Measurements from ENCODE around the gene ATRN.
A peak's percentile ranks its signal among the peaks of the same experiment; 100 is the strongest.
"Not testable (repeated sequence)": the region's sequence is repeated elsewhere in the genome, so short reads cannot be mapped to it uniquely, and the experiment has no call there.

ATRN gene

GRCh38 chr20:3470627-3471396, at the start of gene ATRN:
TSS of gene ATRN (plus strand) at chr20:3471018. CDS start at chr20:3471108, 90 bp downstream.
- DNase-seq (ENCODE audit: low read depth): peak; percentile 38

GRCh38 chr20:3421985-3422384, 48.8 kb upstream of the ATRN start:
- DNase-seq (ENCODE audit: low read depth): no peak

- DNase-seq (ENCODE audit: low read depth): no peak
These were observed 47.7 kb upstream of the ATRN start for GRCh38 chr20:3423126-3423525.

GRCh38 chr20:3426766-3427165, 44.1 kb upstream of the ATRN start:
- not testable (repeated sequence) for DNase-seq (ENCODE audit: low read depth)

- DNase-seq (ENCODE audit: low read depth): no peak
These were observed 40.3 kb upstream of the ATRN start for GRCh38 chr20:3430376-3431069.

DNA sequence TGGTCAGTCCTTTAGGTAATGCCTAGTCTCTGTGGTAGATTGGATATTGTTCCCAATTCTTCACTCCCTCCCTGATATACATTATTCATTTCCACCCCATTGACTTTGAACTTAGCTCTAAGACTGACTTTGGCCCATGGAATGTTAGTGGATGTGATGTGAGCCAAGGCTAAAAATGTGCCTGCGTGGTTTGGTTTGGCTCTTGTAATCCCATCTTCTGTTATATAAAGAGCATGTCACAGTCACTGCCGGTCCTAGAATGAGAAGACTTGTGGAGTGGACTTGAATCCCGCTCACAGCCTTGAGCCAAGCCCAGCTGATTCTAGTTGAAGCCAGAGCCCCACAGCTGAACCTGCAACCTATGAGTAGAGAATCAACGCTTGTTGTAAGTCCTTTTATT, 39.7 kb upstream of the ATRN start:
- no peak for DNase-seq (ENCODE audit: low read depth)

- DNase-seq (ENCODE audit: low read depth): no peak
These were observed 38.0 kb upstream of the ATRN start for GRCh38 chr20:3432844-3433243.

DNA sequence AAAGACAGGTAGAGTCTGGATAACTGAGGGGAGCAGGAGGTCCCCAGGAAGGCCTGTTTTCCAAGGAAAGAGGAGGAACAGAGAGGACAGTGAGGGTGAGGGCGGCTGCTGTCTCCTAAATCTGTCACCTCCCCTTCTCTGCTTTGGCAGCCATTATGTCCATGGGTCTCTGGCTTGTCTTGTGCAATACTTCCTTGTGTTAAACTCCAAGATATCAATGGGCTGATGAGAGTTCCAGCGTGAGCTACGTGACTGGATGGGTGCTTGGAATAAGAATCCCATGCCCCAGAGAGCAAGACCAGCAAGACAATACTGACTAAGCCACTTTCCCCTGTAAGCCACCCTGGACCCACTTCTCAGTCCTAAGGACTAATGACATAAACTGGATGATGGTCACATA, 37.1 kb upstream of the ATRN start:
- DNase-seq (ENCODE audit: low read depth): no peak

- DNase-seq (ENCODE audit: low read depth): no peak
These were observed 36.6 kb upstream of the ATRN start for GRCh38 chr20:3434232-3434631.

DNA sequence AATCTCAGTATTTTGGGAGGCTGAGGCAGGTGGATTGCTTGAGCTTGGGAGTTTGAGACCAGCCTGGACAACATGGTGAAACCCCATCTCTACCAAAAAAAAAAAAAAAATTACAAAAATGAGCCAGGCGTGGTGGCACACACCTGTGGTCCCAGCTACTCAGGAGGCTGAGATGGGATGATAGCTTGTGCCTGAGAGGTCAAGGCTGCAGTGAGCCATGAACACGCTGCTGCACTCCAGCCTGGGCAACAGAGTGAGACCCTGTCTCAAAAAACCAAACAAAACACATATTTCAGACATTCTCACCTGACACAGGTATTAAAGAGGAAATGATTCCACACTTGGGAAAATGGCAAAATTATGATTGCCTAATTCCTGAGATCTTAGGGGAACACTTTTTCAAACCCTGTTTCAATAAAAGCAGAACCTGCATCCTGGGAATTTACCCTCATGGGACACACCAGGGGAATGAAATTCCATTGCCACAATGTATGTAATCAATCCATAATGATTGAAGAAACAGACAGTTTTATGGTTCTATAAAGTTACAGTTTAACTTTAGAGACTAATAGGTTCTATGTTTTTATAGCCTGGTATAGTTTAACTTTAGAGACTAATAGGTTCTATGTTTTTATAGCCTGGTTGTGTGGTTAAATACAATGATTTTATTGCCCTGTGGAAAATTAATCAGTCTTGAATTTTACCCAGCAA, 33.8 kb upstream of the ATRN start:
- no peak for DNase-seq (ENCODE audit: low read depth)

- DNase-seq (ENCODE audit: low read depth): no peak
These were observed 24.0 kb upstream of the ATRN start for GRCh38 chr20:3446779-3447178.

- no peak for DNase-seq (ENCODE audit: low read depth)
These were observed 23.5 kb upstream of the ATRN start for GRCh38 chr20:3447321-3447720.

DNA sequence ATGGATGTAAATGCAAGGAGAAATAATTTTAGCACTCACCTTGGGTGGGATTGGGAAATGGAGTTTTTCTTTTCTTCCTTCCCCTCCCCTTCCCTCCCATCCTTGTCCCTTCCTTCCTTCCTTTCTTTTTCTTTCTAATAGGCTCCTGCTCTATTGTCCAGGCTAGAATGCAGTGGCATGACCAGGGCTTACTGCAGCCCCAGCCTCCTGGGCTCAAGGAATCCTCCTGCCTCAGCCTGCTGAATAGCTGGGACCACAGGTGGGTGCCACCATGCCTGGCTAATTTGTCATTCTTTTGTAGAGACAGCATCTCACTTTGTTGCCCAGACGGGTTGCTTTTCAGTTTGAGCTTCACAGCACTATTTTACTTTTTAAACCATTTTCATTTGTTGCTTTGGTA, 21.5 kb upstream of the ATRN start:
- DNase-seq (ENCODE audit: low read depth): no peak

DNA sequence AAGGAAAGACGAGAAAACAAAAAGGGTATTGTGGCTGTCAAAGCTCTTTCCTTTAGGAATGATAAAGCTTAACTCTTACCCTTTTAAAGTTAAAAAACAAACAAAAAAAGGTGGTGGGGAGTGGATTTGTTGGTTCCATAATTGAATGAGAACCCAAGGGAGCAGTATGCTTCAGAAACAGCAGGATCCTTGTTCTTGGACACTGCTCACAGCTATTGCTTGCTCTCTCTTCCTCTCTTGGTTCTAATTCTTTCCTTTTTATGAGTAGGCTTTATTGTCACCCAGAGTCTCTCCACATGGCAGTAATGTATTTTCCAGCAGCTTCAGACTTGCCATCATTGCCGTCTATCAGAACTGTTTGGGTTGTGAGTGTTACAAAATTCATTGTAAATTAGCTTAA, 18.7 kb upstream of the ATRN start:
- no peak for DNase-seq (ENCODE audit: low read depth)

- no peak for DNase-seq (ENCODE audit: low read depth)
These were observed 18.1 kb upstream of the ATRN start for GRCh38 chr20:3452690-3453089.

DNA sequence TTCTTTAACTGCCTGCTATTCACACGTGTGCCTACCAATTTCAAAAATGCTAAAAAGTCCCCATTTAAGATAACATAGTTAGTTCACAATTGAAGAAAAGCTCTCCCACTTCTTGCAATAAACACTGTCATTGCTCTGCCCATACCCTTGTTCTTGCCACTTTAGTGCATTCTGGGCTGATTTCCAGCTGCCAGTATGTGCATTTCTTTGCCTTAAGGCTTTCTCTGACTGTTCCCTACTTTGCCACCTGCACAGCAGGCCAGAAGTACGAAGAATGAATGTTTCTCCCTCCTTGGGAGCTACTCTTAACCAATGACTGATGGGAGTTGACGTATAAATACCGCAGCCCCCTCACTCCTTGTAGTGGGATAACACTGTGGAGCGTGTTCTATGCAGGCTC, 16.0 kb upstream of the ATRN start:
- no peak for DNase-seq (ENCODE audit: low read depth)

DNA sequence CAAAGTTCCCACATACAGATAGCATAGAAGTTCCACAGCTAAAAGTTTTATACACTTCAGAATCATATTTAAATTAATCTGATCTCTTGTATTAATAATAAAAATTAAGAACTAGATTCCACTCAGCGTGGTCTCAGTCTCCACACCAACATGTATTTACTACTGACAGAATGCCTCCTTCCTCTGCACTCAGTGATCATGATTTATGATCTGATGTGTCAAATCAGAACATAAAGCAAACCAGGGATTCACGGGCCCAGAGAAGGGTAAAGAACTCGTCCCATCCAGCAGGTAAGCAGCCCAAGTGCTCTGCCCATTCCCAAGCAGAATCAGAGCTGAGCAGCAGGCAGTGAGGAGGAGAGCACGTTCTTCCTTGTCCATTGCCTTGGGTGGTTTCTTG, 14.2 kb upstream of the ATRN start:
- DNase-seq (ENCODE audit: low read depth): no peak

GRCh38 chr20:3459881-3460307, 10.9 kb upstream of the ATRN start:
- no peak for DNase-seq (ENCODE audit: low read depth)

DNA sequence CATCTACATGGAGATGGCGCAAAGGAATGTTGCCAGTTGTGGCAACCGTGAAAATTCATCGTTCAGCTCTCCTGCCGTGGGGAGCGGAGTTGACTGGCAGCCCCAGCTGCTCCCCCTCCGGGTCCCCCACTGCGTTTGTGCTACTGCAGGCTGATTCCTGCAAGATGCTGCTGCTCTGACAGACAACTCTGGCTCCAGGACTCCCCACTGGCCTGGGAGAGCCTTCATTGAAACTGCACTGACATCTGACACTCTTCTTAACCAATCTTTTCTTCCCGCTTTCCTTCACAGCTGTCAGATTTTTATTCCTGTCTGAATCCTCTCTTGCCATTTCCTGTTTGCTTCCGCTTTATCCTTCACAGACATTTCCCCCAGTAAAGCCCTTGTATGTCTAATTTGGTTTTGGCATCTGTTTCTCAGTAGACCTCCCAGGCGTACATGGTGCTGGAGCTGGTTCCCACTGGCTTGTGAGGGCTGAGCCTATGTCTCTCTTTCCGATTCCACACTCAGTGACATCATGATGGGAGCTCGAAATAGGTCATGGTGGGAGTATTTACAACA, 9.5 kb upstream of the ATRN start:
- DNase-seq (ENCODE audit: low read depth): no peak

- DNase-seq (ENCODE audit: low read depth): no peak
These were observed 8.7 kb upstream of the ATRN start for GRCh38 chr20:3461911-3462677.

DNA sequence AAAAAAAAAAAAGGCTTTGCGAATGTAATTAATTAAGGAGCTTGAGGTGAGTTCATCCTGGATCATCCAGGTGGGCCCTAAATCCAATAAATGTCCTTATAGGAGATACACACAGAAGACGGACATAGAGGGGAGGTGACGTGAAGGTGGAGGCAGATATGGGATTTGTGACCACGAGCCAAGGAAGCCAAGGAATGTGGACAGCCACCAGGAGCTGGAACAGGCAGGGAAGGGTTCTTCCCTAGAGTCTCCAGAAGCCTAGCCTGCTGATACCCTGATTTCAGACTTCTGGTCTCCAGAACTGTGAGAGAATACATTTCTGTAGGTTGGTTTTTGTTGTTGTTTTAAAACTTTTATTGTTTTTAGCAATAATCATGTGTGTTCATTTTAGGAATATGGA, 6.7 kb upstream of the ATRN start:
- no peak for DNase-seq (ENCODE audit: low read depth)

DNA sequence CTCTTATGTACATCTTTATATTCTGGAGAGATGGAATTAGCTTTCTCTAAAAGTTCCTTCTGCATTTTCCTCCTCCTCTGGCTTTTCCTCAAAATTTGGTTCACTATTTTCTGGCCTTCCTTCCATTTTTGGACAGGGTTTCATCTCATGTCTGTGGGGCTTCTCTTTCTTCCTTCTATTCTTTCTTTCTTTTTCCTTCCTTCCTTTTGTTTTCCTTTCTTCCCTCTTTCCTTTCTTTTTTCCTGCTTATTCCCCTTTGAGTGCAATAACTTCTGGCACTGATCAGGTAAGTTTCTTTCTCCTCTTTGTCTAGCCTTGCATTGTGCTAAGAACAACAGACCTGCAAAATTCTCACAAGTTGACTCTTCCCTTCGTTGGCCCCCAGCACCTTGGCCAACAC, 5.5 kb upstream of the ATRN start:
- no peak for DNase-seq (ENCODE audit: low read depth)
